HepG2 (cell line): ENCODE data around the gene BUB1. TPM values are rescaled to one million over a fixed set of nuclear protein-coding genes. Genes with fewer than 3 reads are reported as not detected.

ENCODE experiments used
- AGO1 ChIP-seq: fragments of 200-400 bp; formaldehyde crosslinking; IDR thresholded peaks from 2 replicates; pipeline ENCODE4 v1.6.1; 2017; ENCODE audit warnings: mild to moderate bottlenecking, low read depth, low read length, moderate library complexity; ENCODE audit not compliant: poor library complexity, severe bottlenecking
- ARID2 ChIP-seq: sonication (generic); formaldehyde crosslinking; IDR thresholded peaks from 2 replicates; pipeline ENCODE4 v1.8.1; 2022; ENCODE audit warnings: mild to moderate bottlenecking, missing genetic modification reagents, borderline replicate concordance
- CEBPG ChIP-seq: IDR thresholded peaks from 2 replicates; pipeline ENCODE4 v1.6.1; 2016
- ETV5 ChIP-seq: IDR thresholded peaks from 2 replicates; pipeline ENCODE4 v1.6.1; 2018; ENCODE audit warnings: missing biosample characterization, missing genetic modification reagents, inconsistent platforms, borderline replicate concordance
- HNRNPH1 ChIP-seq: fragments of 200-400 bp; formaldehyde crosslinking; optimal IDR thresholded peaks from 2 replicates; pipeline ENCODE3; 2017; ENCODE audit warnings: mild to moderate bottlenecking, low read depth, low read length
- KDM3A ChIP-seq: IDR thresholded peaks from 2 replicates; pipeline ENCODE4 v1.6.1; 2018; ENCODE audit warnings: low read depth, missing compliant biosample characterization
- MEIS1 ChIP-seq: sonication (generic); formaldehyde crosslinking; IDR thresholded peaks from 2 replicates; pipeline ENCODE4 v1.9.0; 2021; ENCODE audit warnings: mild to moderate bottlenecking, missing genetic modification reagents, moderate library complexity, borderline replicate concordance
- SNRNP70 ChIP-seq: fragments of 200-400 bp; formaldehyde crosslinking; IDR thresholded peaks from 2 replicates; pipeline ENCODE4 v1.6.1; 2017; ENCODE audit warnings: mild to moderate bottlenecking, low read depth, low read length, moderate library complexity
- WIZ ChIP-seq: sonication (generic); formaldehyde crosslinking; IDR thresholded peaks from 2 replicates; pipeline ENCODE4 v1.5.1; 2020; ENCODE audit warnings: mild to moderate bottlenecking, missing genetic modification reagents
- ZHX2 ChIP-seq, 2 experiments: sonication (generic) in 1 of 2; formaldehyde crosslinking in 1 of 2; IDR thresholded peaks; 2 replicates each; pipeline versions ENCODE4 v1.6.1 to v1.9.0; 2014 to 2022; ENCODE audit warnings: antibody characterized with exemption in 1 of 2, borderline replicate concordance in 1 of 2, inconsistent platforms in 1 of 2, low read depth in 1 of 2, missing genetic modification reagents in 1 of 2
- ZNF235 ChIP-seq: sonication (generic); formaldehyde crosslinking; IDR thresholded peaks from 2 replicates; pipeline ENCODE4 v1.8.1; 2023; ENCODE audit warnings: mild to moderate bottlenecking, missing genetic modification reagents, borderline replicate concordance
- ZNF441 ChIP-seq: sonication (generic); formaldehyde crosslinking; IDR thresholded peaks from 2 replicates; pipeline ENCODE4 v1.7.0; 2021; ENCODE audit warnings: missing genetic modification reagents, borderline replicate concordance
- ZNF749 ChIP-seq: sonication (generic); formaldehyde crosslinking; IDR thresholded peaks from 2 replicates; pipeline ENCODE4 v1.8.0; 2022; ENCODE audit warnings: mild to moderate bottlenecking, missing genetic modification reagents, moderate library complexity, borderline replicate concordance
- ZNF768 ChIP-seq: sonication (generic); formaldehyde crosslinking; IDR thresholded peaks from 2 replicates; pipeline ENCODE4 v1.4.0; 2020; ENCODE audit warnings: missing genetic modification reagents
- ZSCAN21 ChIP-seq: sonication (generic); formaldehyde crosslinking; IDR thresholded peaks from 2 replicates; pipeline ENCODE4 v1.8.0; 2022; ENCODE audit warnings: mild to moderate bottlenecking, missing genetic modification reagents, moderate library complexity, borderline replicate concordance
- ZUFSP ChIP-seq: sonication (generic); formaldehyde crosslinking; IDR thresholded peaks from 2 replicates; pipeline ENCODE4 v1.9.0; 2021; ENCODE audit warnings: missing genetic modification reagents, mild to moderate bottlenecking, borderline replicate concordance
- polyA plus RNA-seq, 8 experiments: library from polyadenylated mRNA; depleted of rRNA in 3 of 8; stranded (reverse) in 7 of 8; unstranded in 1 of 8; fragments of >200 nt; fragmentation: Illumina TruSeq in 4 of 8; extraction: Trizol in 4 of 8; gene quantifications; 2 replicates each; pipeline versions ENCODE4 v1.2.1 to v1.2.3, GENCODE V29; 2011 to 2016; ENCODE audit warnings: low read depth in 4 of 8, missing spikeins in 1 of 8, mixed read lengths in 1 of 8; ENCODE audit not compliant: insufficient read depth in 1 of 8
- total RNA-seq, 5 experiments: library from RNA; depleted of rRNA; stranded (reverse); fragments of >200 nt; fragmentation: Illumina TruSeq; extraction: Trizol; gene quantifications; 2 replicates each; pipeline ENCODE4 v1.2.3, GENCODE V29; 2016; ENCODE audit warnings: low read depth in 1 of 5
- TF ChIP-seq, protein P1 (sequence below): sonication (generic); formaldehyde crosslinking; IDR thresholded peaks from 2 replicates; pipeline ENCODE4 v1.4.0; 2020; ENCODE audit warnings: mild to moderate bottlenecking, missing genetic modification reagents
- TF ChIP-seq, protein P2 (sequence below): conservative IDR thresholded peaks from 2 replicates; pipeline ENCODE4 v1.6.1; 2018; ENCODE audit warnings: missing genetic modification reagents

The BUB1 gene
- total and polyA plus RNA-seq, 2 of the 13 experiments (the other 11 are each of a cell fraction or from before 2014, with no cell fraction given), result 27.8 to 52.6 TPM

DNA sequence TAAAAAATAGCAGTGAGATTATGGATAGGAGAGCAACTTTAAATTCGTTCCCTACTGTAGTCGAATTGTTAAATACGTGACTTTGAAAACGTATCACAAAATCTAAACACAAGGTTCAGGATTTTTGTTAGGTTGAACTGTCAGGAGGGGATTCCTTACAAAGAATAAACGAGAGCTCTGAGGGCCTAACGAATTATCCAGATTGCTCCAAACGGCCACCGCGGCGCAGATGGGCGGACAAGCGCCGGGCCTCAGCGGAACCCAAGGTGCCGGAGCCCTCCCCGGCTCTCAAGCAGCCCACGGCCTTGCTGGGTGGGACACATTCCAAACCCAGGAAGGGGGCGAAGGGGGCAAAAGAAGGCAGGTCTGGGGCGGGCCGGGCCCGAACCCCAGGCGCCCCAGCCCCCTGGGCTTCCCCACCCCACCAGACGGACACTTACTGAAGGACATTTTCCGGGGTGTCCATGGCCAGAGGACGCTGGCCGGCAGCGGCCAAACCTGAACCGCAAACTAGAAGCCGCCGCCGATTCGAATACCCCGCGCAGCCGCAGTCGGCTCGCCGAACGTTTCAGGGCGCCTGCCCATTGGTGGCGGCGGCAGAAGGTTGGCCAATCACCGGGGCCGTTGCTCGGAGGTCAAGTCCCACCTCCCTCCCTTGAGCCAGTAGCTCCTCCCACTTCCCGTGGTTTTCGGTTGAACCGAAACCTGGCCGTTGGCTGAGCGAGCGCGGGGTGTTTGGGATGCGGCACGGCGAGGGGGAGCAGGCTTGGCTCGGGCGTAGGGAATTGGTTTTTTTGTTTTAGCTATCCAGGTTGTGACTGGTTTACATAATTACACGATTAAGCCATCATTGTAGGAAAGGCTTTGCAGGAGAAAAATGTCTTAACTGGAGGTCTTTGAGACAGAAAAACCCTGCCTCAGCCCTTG lies at the start of gene BUB1 (continued):
- TF ChIP-seq ZUFSP (CRISPR knock-in tag) (no peak), ZSCAN21 (CRISPR knock-in tag) (peak; percentile 52; the same call in 1 of the 2 replicates), SNRNP70 (no peak), MEIS1 (CRISPR knock-in tag) (no peak), HNRNPH1 (no peak), ZNF749 (CRISPR knock-in tag) (peak; percentile 70; the same call in 1 of the 2 replicates), WIZ (CRISPR knock-in tag) (no peak), ETV5 (CRISPR knock-in tag) (no peak), ARID2 (no peak; the same call in 1 of the 2 replicates), ZHX2 (IDR thresholded peaks at IDR 0.05; ENCODE audit: low read depth) (0 out of 2 replicates have a peak, but pooled peaks have one; percentile 46), ZHX2 (CRISPR knock-in tag; IDR thresholded peaks at IDR 0.05; ENCODE audit: borderline replicate concordance) (no peak), CEBPG (0 out of 2 replicates have a peak, but pooled peaks have one; percentile 15), ZNF768 (CRISPR knock-in tag) (no peak; the same call in 1 of the 2 replicates), KDM3A (CRISPR knock-in tag) (no peak), ZNF441 (CRISPR knock-in tag) (0 out of 2 replicates have a peak, but pooled peaks have one; percentile 16), AGO1 (no peak), ZNF235 (CRISPR knock-in tag) (no peak)
- TF ChIP-seq, protein P1, sequence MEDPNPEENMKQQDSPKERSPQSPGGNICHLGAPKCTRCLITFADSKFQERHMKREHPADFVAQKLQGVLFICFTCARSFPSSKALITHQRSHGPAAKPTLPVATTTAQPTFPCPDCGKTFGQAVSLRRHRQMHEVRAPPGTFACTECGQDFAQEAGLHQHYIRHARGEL (CRISPR knock-in tag), result 0 out of 2 replicates have a peak, but pooled peaks have one; percentile 13
- TF ChIP-seq, protein P2, sequence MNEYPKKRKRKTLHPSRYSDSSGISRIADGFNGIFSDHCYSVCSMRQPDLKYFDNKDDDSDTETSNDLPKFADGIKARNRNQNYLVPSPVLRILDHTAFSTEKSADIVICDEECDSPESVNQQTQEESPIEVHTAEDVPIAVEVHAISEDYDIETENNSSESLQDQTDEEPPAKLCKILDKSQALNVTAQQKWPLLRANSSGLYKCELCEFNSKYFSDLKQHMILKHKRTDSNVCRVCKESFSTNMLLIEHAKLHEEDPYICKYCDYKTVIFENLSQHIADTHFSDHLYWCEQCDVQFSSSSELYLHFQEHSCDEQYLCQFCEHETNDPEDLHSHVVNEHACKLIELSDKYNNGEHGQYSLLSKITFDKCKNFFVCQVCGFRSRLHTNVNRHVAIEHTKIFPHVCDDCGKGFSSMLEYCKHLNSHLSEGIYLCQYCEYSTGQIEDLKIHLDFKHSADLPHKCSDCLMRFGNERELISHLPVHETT (CRISPR knock-in tag), result peak; percentile 93
